Stomach (tissue), 4 donors: ENCODE results near the gene PLEKHM1.

Source experiments
- CTCF ChIP-seq, 7 experiments: fragments of 450-650 bp in 4 of 7; fragments of 200-600 bp in 3 of 7; sonication (generic) in 3 of 7; IDR thresholded peaks; one replicate each; pipeline ENCODE4 v1.5.1; 2016 to 2019; ENCODE audit warnings: antibody characterized with exemption in 7 of 7, control low read depth in 2 of 7, mild to moderate bottlenecking in 1 of 7
- EP300 ChIP-seq: sonication (generic); formaldehyde crosslinking; IDR thresholded peaks from one replicate; pipeline ENCODE4 v1.6.1; 2017; ENCODE audit warnings: antibody characterized with exemption
- POLR2A ChIP-seq, 4 donors: fragments of 450-650 bp; IDR thresholded peaks; one replicate each; pipeline ENCODE4 v1.6.1; 2016; ENCODE audit warnings: antibody characterized with exemption in 4 of 4, control low read depth in 2 of 4, mild to moderate bottlenecking in 1 of 4, moderate library complexity in 1 of 4
- POLR2AphosphoS5 ChIP-seq, 3 donors: sonication (generic); formaldehyde crosslinking; IDR thresholded peaks; one replicate each; pipeline ENCODE4 v1.6.1; 2016; ENCODE audit warnings: antibody characterized with exemption in 3 of 3

GRCh38 chr17:45391291-45391690, 99.2 kb downstream of the PLEKHM1 start:
- TF ChIP-seq EP300 (no peak), POLR2AphosphoS5 (IDR thresholded peaks at IDR 0.05) (no peak), CTCF (IDR thresholded peaks at IDR 0.05) (no peak), POLR2A (IDR thresholded peaks at IDR 0.05) (no peak)
